WTC11 (cell line): ENCODE measurements around the gene LAD1. TPM values are rescaled to one million over a fixed set of nuclear protein-coding genes. Genes with fewer than 3 reads are reported as not detected.

ENCODE experiments used
- ATAC-seq: fragments of 200-7000 bp; cut with Tn5 transposase; 2 replicates; pipeline ENCODE4 v1.10.0; 2021; ENCODE audit warnings: mild to moderate bottlenecking, moderate library complexity
- CTCF ChIA-PET: fragments of 300-600 bp; sonication (Branson Sonifier 250); formaldehyde crosslinking; loops from one replicate; lab custom pipeline; 2021; ENCODE audit warnings: antibody characterized with exemption; lab: Charles Lee
- POLR2A ChIA-PET: fragments of 350-600 bp; sonication (Branson Sonifier 250); formaldehyde crosslinking; loops from one replicate; lab custom pipeline; 2021; ENCODE audit warnings: antibody characterized with exemption; lab: Charles Lee
- DNase-seq: peaks from one replicate; pipeline ENCODE4 v3.0.0; 2021; ENCODE audit warnings: low spot score
- H3K27ac Mint-ChIP-seq: 2 replicates; pipeline ENCODE4 v1.8.0; 2021; ENCODE audit warnings: mixed read lengths
- H3K27me3 Mint-ChIP-seq: 2 replicates; pipeline ENCODE4 v1.8.0; 2021; ENCODE audit warnings: low read depth, mild to moderate bottlenecking, moderate library complexity, mixed read lengths
- H3K36me3 Mint-ChIP-seq: 2 replicates; pipeline ENCODE4 v1.8.0; 2021; ENCODE audit warnings: mixed read lengths
- H3K4me1 Mint-ChIP-seq: 2 replicates; pipeline ENCODE4 v1.8.0; 2022; ENCODE audit warnings: mixed read lengths
- H3K4me3 Mint-ChIP-seq: 2 replicates; pipeline ENCODE4 v1.8.0; 2021; ENCODE audit warnings: mild to moderate bottlenecking, moderate library complexity, mixed read lengths
- H3K9me3 Mint-ChIP-seq: 2 replicates; pipeline ENCODE4 v1.8.0; 2021; ENCODE audit warnings: mixed read lengths
- AFF4 ChIP-seq: sonication (generic); formaldehyde crosslinking; IDR thresholded peaks from 2 replicates; pipeline ENCODE4 v1.8.1; 2023; ENCODE audit warnings: mild to moderate bottlenecking, missing genetic modification reagents, borderline replicate concordance
- ATF3 ChIP-seq: sonication (generic); formaldehyde crosslinking; conservative IDR thresholded peaks from 2 replicates; pipeline ENCODE4 v1.8.1; 2022; ENCODE audit warnings: mild to moderate bottlenecking, missing genetic modification reagents
- EMX1 ChIP-seq: fragments of 250-450 bp; sonication (Bioruptor Pico); IDR thresholded peaks from 2 replicates; pipeline ENCODE4 v1.8.0; 2021; ENCODE audit warnings: mild to moderate bottlenecking
- ERG ChIP-seq: fragments of 250-450 bp; sonication (Bioruptor Pico); IDR thresholded peaks from 2 replicates; pipeline ENCODE4 v1.8.0; 2021; ENCODE audit warnings: mild to moderate bottlenecking
- FOXP1 ChIP-seq: sonication (generic); formaldehyde crosslinking; IDR thresholded peaks from 2 replicates; pipeline ENCODE4 v1.8.0; 2022; ENCODE audit warnings: missing genetic modification reagents, mild to moderate bottlenecking, moderate library complexity, borderline replicate concordance
- HMGA2 ChIP-seq: fragments of 250-450 bp; sonication (Bioruptor Pico); IDR thresholded peaks from 2 replicates; pipeline ENCODE4 v1.4.0; 2021; ENCODE audit warnings: mild to moderate bottlenecking, moderate library complexity
- NFE2L1 ChIP-seq: sonication (generic); formaldehyde crosslinking; IDR thresholded peaks from 2 replicates; pipeline ENCODE4 v1.8.1; 2023; ENCODE audit warnings: missing genetic modification reagents
- NR1H2 ChIP-seq: sonication (generic); formaldehyde crosslinking; IDR thresholded peaks from 2 replicates; pipeline ENCODE4 v1.9.0; 2021; ENCODE audit warnings: mild to moderate bottlenecking, moderate library complexity, missing genetic modification reagents
- RORB ChIP-seq: fragments of 250-450 bp; sonication (Bioruptor Pico); IDR thresholded peaks from 2 replicates; pipeline ENCODE4 v1.9.0; 2021; ENCODE audit warnings: mild to moderate bottlenecking
- TCF7 ChIP-seq: sonication (generic); formaldehyde crosslinking; IDR thresholded peaks from 2 replicates; pipeline ENCODE4 v1.8.0; 2022; ENCODE audit warnings: mild to moderate bottlenecking, low read depth, missing genetic modification reagents, moderate library complexity
- TEAD1 ChIP-seq: sonication (generic); formaldehyde crosslinking; IDR thresholded peaks from 2 replicates; pipeline ENCODE4 v1.8.0; 2022; ENCODE audit warnings: mild to moderate bottlenecking, missing genetic modification reagents
- USF2 ChIP-seq: sonication (generic); formaldehyde crosslinking; IDR thresholded peaks from 2 replicates; pipeline ENCODE4 v1.8.1; 2023; ENCODE audit warnings: mild to moderate bottlenecking, missing genetic modification reagents, moderate library complexity
- ZMAT4 ChIP-seq: fragments of 250-450 bp; sonication (Bioruptor Pico); IDR thresholded peaks from 2 replicates; pipeline ENCODE4 v1.9.0; 2021; ENCODE audit warnings: mild to moderate bottlenecking
- ZNF232 ChIP-seq: sonication (generic); formaldehyde crosslinking; IDR thresholded peaks from 2 replicates; pipeline ENCODE4 v1.8.0; 2022; ENCODE audit warnings: mild to moderate bottlenecking, missing genetic modification reagents
- ZNF317 ChIP-seq: sonication (generic); formaldehyde crosslinking; IDR thresholded peaks from 2 replicates; pipeline ENCODE4 v1.8.1; 2023; ENCODE audit warnings: low read depth, mild to moderate bottlenecking, moderate library complexity, missing genetic modification reagents, borderline replicate concordance
- ZNF532 ChIP-seq: fragments of 250-450 bp; sonication (Bioruptor Pico); IDR thresholded peaks from 2 replicates; pipeline ENCODE4 v1.9.0; 2021; ENCODE audit warnings: mild to moderate bottlenecking, borderline replicate concordance
- total RNA-seq: library from RNA; stranded (reverse); gene quantifications from 3 replicates; pipeline ENCODE4 v1.2.3, GENCODE V29; 2021

LAD1 gene
- total RNA-seq, 1 experiment from 2014 or later, result 14.9 TPM

GRCh38 chr1:201347498-201348210 is 51.5 kb downstream of the LAD1 start (continued):
- TF ChIP-seq USF2 (CRISPR knock-in tag) (no peak), ZNF317 (no peak), EMX1 (CRISPR knock-in tag) (0 out of 2 replicates have a peak, but pooled peaks have one; percentile 50), RORB (no peak), ERG (CRISPR knock-in tag) (no peak), TEAD1 (CRISPR knock-in tag) (no peak; the same call in 1 of the 2 replicates), HMGA2 (no peak), ZNF532 (CRISPR knock-in tag) (no peak), NR1H2 (CRISPR knock-in tag) (no peak), ATF3 (no peak), ZMAT4 (CRISPR knock-in tag) (no peak), TCF7 (CRISPR knock-in tag) (no peak), ZNF232 (CRISPR knock-in tag) (no peak), NFE2L1 (0 out of 2 replicates have a peak, but pooled peaks have one; percentile 33), FOXP1 (CRISPR knock-in tag) (no peak)

GRCh38 chr1:201346987-201347386 is 52.1 kb downstream of the LAD1 start:
- no peak for TF ChIP-seq AFF4 (CRISPR knock-in tag)
- ATAC-seq (no peak), DNase-seq (no peak)
- H3K4me1 Mint-ChIP-seq, result peaks cover 38% of the 10 kb centered on the region
- H3K4me3 Mint-ChIP-seq, result no peak overlapping the region
- POLR2A ChIA-PET, result interaction anchor here (0.9 to 1.4 kb wide), 2 partner anchors 14 to 29 kb away, joined by 4 read pairs; no protein-coding TSS in a partner anchor
- H3K36me3 Mint-ChIP-seq, result no peaks in the 10 kb centered on the region; the same call in 1 of the 2 replicates
- no peaks in the 10 kb centered on the region for H3K9me3 Mint-ChIP-seq
- CTCF ChIA-PET, result interaction anchor here (0.6 to 7.7 kb wide), 43 partner anchors 8 to 321 kb away, joined by 3 to 175 read pairs (median 5); no protein-coding TSS in a partner anchor
- H3K27me3 Mint-ChIP-seq, result no peaks in the 10 kb centered on the region; the same call in 1 of the 2 replicates
- H3K27ac Mint-ChIP-seq, result no peak overlapping the region
